PFSK-1 (cell line): ENCODE data around the gene KRT35.

Experiments used
- FOXP2 ChIP-seq: optimal IDR thresholded peaks from 2 replicates; pipeline ENCODE3; 2011; ENCODE audit warnings: borderline replicate concordance, control low read depth, inconsistent platforms; ENCODE audit not compliant: insufficient read depth; ENCODE audit errors: extremely low read length, extremely low read depth
- POLR2AphosphoS5 ChIP-seq: IDR thresholded peaks from 2 replicates; pipeline ENCODE4 v1.6.1; 2012; ENCODE audit warnings: low read depth, mild to moderate bottlenecking, control low read depth, low read length, moderate library complexity
- REST ChIP-seq, 2 experiments: IDR thresholded peaks; 2 replicates each; pipeline versions ENCODE4 v1.6.1 to v1.8.0; 2011 to 2012; ENCODE audit warnings: low read depth in 2 of 2, low read length in 2 of 2, control low read depth in 1 of 2, inconsistent platforms in 1 of 2, mild to moderate bottlenecking in 1 of 2, moderate library complexity in 1 of 2; ENCODE audit not compliant: insufficient read depth in 1 of 2
- SIN3A ChIP-seq: IDR thresholded peaks from 2 replicates; pipeline ENCODE4 v1.6.1; 2012; ENCODE audit warnings: mild to moderate bottlenecking, low read length, moderate library complexity, borderline replicate concordance; ENCODE audit not compliant: insufficient read depth
- TAF1 ChIP-seq: IDR thresholded peaks from 2 replicates; pipeline ENCODE4 v1.6.1; 2012; ENCODE audit warnings: low read length, control low read depth, borderline replicate concordance; ENCODE audit not compliant: insufficient read depth

The KRT35 gene

GRCh38 chr17:41511116-41511515 lies 30.2 kb upstream of the KRT35 start:
- TF ChIP-seq REST (IDR thresholded peaks at IDR 0.05; ENCODE audit: insufficient read depth in 1 of 2, low read depth in 2 of 2, low read length in 2 of 2) (no peak), SIN3A (no peak), TAF1 (no peak), FOXP2 (no peak), POLR2AphosphoS5 (no peak)

GRCh38 chr17:41510251-41511065 lies 29.5 kb upstream of the KRT35 start:
- TF ChIP-seq POLR2AphosphoS5 = no peak
- TF ChIP-seq TAF1 = no peak
- no peak for TF ChIP-seq SIN3A
- no peak for TF ChIP-seq FOXP2
- no peak for TF ChIP-seq REST (IDR thresholded peaks at IDR 0.05; ENCODE audit: insufficient read depth in 1 of 2, low read depth in 2 of 2, low read length in 2 of 2)

GRCh38 chr17:41507315-41507880 lies 26.4 kb upstream of the KRT35 start:
- TF ChIP-seq REST (IDR thresholded peaks at IDR 0.05; ENCODE audit: insufficient read depth in 1 of 2, low read depth in 2 of 2, low read length in 2 of 2) = no peak
- TF ChIP-seq POLR2AphosphoS5 = no peak

GRCh38 chr17:41505809-41506767 lies 25.1 kb upstream of the KRT35 start:
- no peak for TF ChIP-seq REST (IDR thresholded peaks at IDR 0.05; ENCODE audit: insufficient read depth in 1 of 2, low read depth in 2 of 2, low read length in 2 of 2)
- TF ChIP-seq FOXP2 = no peak
- no peak for TF ChIP-seq POLR2AphosphoS5
- TF ChIP-seq TAF1 = no peak
- TF ChIP-seq SIN3A = no peak
